Testis (tissue), 3 donors: Measurements from ENCODE around the gene TCP11. TPM values are rescaled to one million over a fixed set of nuclear protein-coding genes. Genes with fewer than 3 reads are reported as not detected.

ENCODE experiments used
- DNase-seq: peaks from one replicate; pipeline ENCODE4 v3.0.0-alpha.2; 2019
- H3K27ac ChIP-seq, 2 donors: fragments of 200-600 bp; sonication (generic); one replicate each; pipeline ENCODE4 v1.5.1; 2019
- H3K27me3 ChIP-seq: fragments of 200-600 bp; sonication (generic); one replicate; pipeline ENCODE4 v1.5.1; 2019
- H3K36me3 ChIP-seq: fragments of 200-600 bp; sonication (generic); one replicate; pipeline ENCODE4 v1.5.1; 2017; ENCODE audit warnings: low read depth; ENCODE audit errors: missing control alignments
- H3K4me1 ChIP-seq: fragments of 200-600 bp; sonication (generic); one replicate; pipeline ENCODE4 v1.5.1; 2019
- H3K4me3 ChIP-seq, 2 donors: fragments of 200-600 bp; sonication (generic); one replicate each; pipeline ENCODE4 v1.5.1; 2017 to 2019
- H3K9me3 ChIP-seq: fragments of 200-600 bp; sonication (generic); one replicate; pipeline ENCODE4 v1.5.1; 2017
- POLR2A ChIP-seq: fragments of 450-650 bp; IDR thresholded peaks from one replicate; pipeline ENCODE4 v1.6.1; 2017; ENCODE audit warnings: antibody characterized with exemption, mild to moderate bottlenecking, moderate library complexity
- WGBS, 2 donors: methylation state at CpG; one replicate each; pipeline ENCODE4 v1.1.5; 2018; 5-methylcytosine and 5-hydroxymethylcytosine counted together
- intact Hi-C: fragments of 100-400 bp; cut with DNase I; formaldehyde crosslinking; loops from one replicate; pipeline ENCODE4 v1.15.1; 2023; ENCODE audit warnings: low total_unique reads
- polyA plus RNA-seq: library from polyadenylated mRNA; stranded (reverse); fragments of 350-450 nt; fragmentation: Illumina TruSeq; extraction: RNeasy Lipid Tissue Mini Kit (QIAGEN cat#74804); gene quantifications from one replicate; pipeline ENCODE4 v1.2.3, GENCODE V29; 2014; ENCODE audit warnings: low read depth, low replicate concordance; ENCODE audit not compliant: insufficient read depth
- total RNA-seq, 2 donors: library from RNA; depleted of rRNA; stranded (reverse); fragments of >200 nt; gene quantifications; one replicate each; pipeline ENCODE4 v1.2.3, GENCODE V29; 2016
- TF ChIP-seq, protein P1 (sequence below), 3 experiments: fragments of 450-650 bp in 2 of 3; fragments of 200-600 bp in 1 of 3; sonication (generic) in 1 of 3; IDR thresholded peaks; one replicate each; pipeline ENCODE4 v1.5.1; 2016 to 2019; ENCODE audit warnings: antibody characterized with exemption in 3 of 3, mild to moderate bottlenecking in 2 of 3, moderate library complexity in 1 of 3

Gene TCP11
- total and polyA plus RNA-seq, 3 donors from 2014 or later: 193 to 1,044 (median 639) TPM

DNA sequence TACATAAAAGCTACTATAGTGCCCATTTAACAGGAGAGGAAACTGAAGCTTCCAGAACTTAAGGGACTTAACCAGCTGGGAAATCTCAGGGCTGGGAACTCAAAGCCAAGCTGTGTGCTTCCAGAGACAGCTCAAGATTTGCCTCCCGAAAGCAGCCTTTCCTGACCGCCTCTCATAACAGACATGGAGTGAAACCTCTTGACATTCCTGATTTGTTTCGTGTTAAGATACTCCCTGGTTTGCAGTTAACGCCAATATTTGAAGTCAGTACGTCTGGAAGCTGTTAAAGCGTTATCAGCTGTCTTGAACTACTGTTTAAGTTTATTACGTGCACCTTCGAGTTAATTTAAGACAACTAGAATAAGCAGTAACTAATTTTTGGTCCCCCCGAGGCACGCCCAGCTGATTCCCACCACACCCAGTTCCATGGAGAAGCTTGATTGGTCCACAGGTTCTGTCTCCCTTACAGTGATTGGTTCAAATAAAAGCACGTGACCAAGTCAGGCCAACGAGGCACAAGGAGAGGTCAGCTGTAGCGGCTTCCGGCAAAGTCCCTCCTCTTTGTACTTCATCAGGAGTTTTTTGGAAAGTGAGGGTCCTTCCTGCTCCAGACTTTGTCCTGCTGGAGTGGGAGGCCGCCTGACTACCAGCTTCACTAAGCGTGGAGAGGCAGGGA lies 8.9 kb upstream of the TCP11 start:
- no peaks in the 10 kb centered on the region for H3K4me1 ChIP-seq
- no peaks in the 10 kb centered on the region for H3K9me3 ChIP-seq
- H3K27ac ChIP-seq: no peak overlapping the region
- intact Hi-C loops: no loop called here
- peak; percentile 69 for DNase-seq
- no peaks in the 10 kb centered on the region for H3K27me3 ChIP-seq
- TF ChIP-seq, protein P1, sequence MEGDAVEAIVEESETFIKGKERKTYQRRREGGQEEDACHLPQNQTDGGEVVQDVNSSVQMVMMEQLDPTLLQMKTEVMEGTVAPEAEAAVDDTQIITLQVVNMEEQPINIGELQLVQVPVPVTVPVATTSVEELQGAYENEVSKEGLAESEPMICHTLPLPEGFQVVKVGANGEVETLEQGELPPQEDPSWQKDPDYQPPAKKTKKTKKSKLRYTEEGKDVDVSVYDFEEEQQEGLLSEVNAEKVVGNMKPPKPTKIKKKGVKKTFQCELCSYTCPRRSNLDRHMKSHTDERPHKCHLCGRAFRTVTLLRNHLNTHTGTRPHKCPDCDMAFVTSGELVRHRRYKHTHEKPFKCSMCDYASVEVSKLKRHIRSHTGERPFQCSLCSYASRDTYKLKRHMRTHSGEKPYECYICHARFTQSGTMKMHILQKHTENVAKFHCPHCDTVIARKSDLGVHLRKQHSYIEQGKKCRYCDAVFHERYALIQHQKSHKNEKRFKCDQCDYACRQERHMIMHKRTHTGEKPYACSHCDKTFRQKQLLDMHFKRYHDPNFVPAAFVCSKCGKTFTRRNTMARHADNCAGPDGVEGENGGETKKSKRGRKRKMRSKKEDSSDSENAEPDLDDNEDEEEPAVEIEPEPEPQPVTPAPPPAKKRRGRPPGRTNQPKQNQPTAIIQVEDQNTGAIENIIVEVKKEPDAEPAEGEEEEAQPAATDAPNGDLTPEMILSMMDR (IDR thresholded peaks at IDR 0.05): no peak
- TF ChIP-seq POLR2A: no peak
- H3K36me3 ChIP-seq: no peaks in the 10 kb centered on the region
- WGBS, 2 donors: 56 to 63% methylated on average over 16 of the region's 16 CpGs
- H3K4me3 ChIP-seq: peak overlapping the region; percentile 41 to 57

- no peaks in the 10 kb centered on the region for H3K9me3 ChIP-seq
- no peaks in the 10 kb centered on the region for H3K4me1 ChIP-seq
- no peak overlapping the region for H3K27ac ChIP-seq
- no peak for DNase-seq
- intact Hi-C loops: no loop called here
- H3K27me3 ChIP-seq: no peaks in the 10 kb centered on the region
- 43 to 53% methylated on average over 8 of the region's 8 CpGs for WGBS, 2 donors
- no peaks in the 10 kb centered on the region for H3K36me3 ChIP-seq
- H3K4me3 ChIP-seq: no peak overlapping the region
- TF ChIP-seq, protein P1 (IDR thresholded peaks at IDR 0.05): no peak
- no peak for TF ChIP-seq POLR2A
These were observed 7.1 kb upstream of the TCP11 start for GRCh38 chr6:35148167-35148741.

DNA sequence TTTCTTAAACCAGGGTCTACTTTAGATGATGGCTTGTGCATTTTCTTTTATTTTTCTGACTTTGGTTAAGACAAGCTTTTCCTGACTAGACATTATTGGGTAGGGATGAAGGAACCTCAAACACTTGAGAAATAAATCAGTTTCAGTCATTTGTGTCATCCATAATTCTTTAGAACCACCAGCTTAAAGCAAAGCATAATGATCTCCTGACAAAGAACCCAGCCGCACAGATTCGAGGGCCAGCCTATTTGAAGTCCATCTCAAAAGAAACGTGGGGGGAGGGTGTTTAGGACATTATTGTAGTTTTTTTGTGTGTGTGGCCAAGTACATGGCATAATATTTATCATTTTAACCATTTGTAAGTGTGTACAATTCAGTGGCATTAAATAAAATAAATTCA lies 6.3 kb upstream of the TCP11 start:
- 87 to 90% methylated on average over 3 of the region's 3 CpGs for WGBS, 2 donors

GRCh38 chr6:35147026-35147425 lies 5.9 kb upstream of the TCP11 start:
- Histone ChIP-seq H3K4me1 (no peaks in the 10 kb centered on the region), H3K27ac (no peak overlapping the region), H3K27me3 (no peaks in the 10 kb centered on the region), H3K4me3 (no peak overlapping the region), H3K9me3 (no peaks in the 10 kb centered on the region), H3K36me3 (no peaks in the 10 kb centered on the region)
- WGBS, 2 donors: 93 to 94% methylated on average over 3 of the region's 3 CpGs
- TF ChIP-seq POLR2A: no peak
- TF ChIP-seq, protein P1 (IDR thresholded peaks at IDR 0.05): no peak
- no peak for DNase-seq
- intact Hi-C loops: no loop called here

More for the DNA sequence above, 6.3 kb upstream of the TCP11 start:
- Histone ChIP-seq H3K4me3 (no peak overlapping the region), H3K36me3 (no peaks in the 10 kb centered on the region), H3K4me1 (no peaks in the 10 kb centered on the region), H3K27me3 (no peaks in the 10 kb centered on the region), H3K9me3 (no peaks in the 10 kb centered on the region), H3K27ac (no peak overlapping the region)
- TF ChIP-seq, protein P1 (IDR thresholded peaks at IDR 0.05): no peak
- no peak for TF ChIP-seq POLR2A
- DNase-seq: no peak
- intact Hi-C loops: no loop called here

DNA sequence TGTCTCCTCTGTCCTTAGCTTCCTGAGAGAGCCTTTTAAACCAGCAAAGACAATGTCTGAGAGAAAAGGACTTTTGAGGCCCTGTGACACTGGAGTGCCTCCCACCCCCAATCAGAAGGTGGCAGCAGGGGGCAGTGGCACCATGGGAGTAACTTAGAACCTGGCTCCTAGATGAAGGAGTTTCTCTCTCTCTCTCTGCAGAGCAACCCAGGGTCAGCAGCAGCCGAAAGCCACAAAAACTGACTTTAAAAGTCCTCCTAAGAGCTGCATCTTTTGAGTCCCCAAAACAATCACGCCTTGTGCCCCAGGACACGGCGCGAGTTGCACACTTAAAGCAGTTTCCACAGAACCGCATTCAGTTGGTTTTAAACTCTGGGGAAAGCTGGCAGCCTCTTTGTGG lies 5.3 kb upstream of the TCP11 start:
- Histone ChIP-seq H3K27ac (no peak overlapping the region), H3K9me3 (no peaks in the 10 kb centered on the region), H3K27me3 (no peaks in the 10 kb centered on the region), H3K4me3 (no peak overlapping the region), H3K4me1 (no peaks in the 10 kb centered on the region), H3K36me3 (no peaks in the 10 kb centered on the region)
- TF ChIP-seq POLR2A: no peak
- TF ChIP-seq, protein P1 (IDR thresholded peaks at IDR 0.05): peak in 1 of 3 experiments; percentile 33
- 65 to 73% methylated on average over 6 of the region's 6 CpGs for WGBS, 2 donors
- intact Hi-C loops: no loop called here
- peak; percentile 64 for DNase-seq
